Kidney epithelial cell (primary cell): ENCODE data around the gene INTS1. TPM values are rescaled to one million over a fixed set of nuclear protein-coding genes. Genes with fewer than 3 reads are reported as not detected.

ENCODE experiments used
- DNase-seq: peaks from one replicate; pipeline ENCODE4 v3.0.0-alpha.2; 2010; ENCODE audit warnings: low read depth
- H3K27me3 ChIP-seq: 2 replicates; pipeline ENCODE4 v1.6.0; 2011; ENCODE audit warnings: low read length; ENCODE audit not compliant: control insufficient read depth, insufficient read depth
- H3K36me3 ChIP-seq: 2 replicates; pipeline ENCODE4 v1.5.1; 2011; ENCODE audit warnings: low read length; ENCODE audit not compliant: control insufficient read depth, insufficient read depth
- H3K4me3 ChIP-seq: 2 replicates; pipeline ENCODE4 v1.5.1; 2011; ENCODE audit warnings: low read depth, mild to moderate bottlenecking, control low read depth, low read length
- CTCF ChIP-seq: IDR thresholded peaks from 2 replicates; pipeline ENCODE4 v1.5.1; 2011; ENCODE audit warnings: mild to moderate bottlenecking, moderate library complexity, low read length, control low read depth, inconsistent platforms; ENCODE audit not compliant: insufficient read depth, poor library complexity, severe bottlenecking
- total RNA-seq: library from RNA; depleted of rRNA; stranded (reverse); fragments of >200 nt; gene quantifications from 2 replicates; pipeline ENCODE4 v1.2.3, GENCODE V29; 2015

The INTS1 gene
- total RNA-seq, result 84.3 and 109 TPM in 2 replicates

- Histone ChIP-seq H3K36me3 (no peaks in the 10 kb centered on the region), H3K27me3 (no peaks in the 10 kb centered on the region), H3K4me3 (peak within 1 kb of the TSS; percentile 79)
- peak; percentile 66 for TF ChIP-seq CTCF
- peak; percentile 44 for DNase-seq
These were observed at the start of gene INTS1 for GRCh38 chr7:1503816-1504775. Gene INTS1, minus strand, starts transcription at chr7:1504389. Its CDS starts 429 bp downstream, at chr7:1503960.

- H3K4me3 ChIP-seq, result no peak overlapping the region
- DNase-seq, result no peak
- TF ChIP-seq CTCF, result no peak
- H3K27me3 ChIP-seq, result no peaks in the 10 kb centered on the region
- no peaks in the 10 kb centered on the region for H3K36me3 ChIP-seq
These were observed 49.5 kb upstream of the INTS1 start for GRCh38 chr7:1553512-1554210.

- no peak overlapping the region for H3K4me3 ChIP-seq
- no peak for DNase-seq
- H3K36me3 ChIP-seq, result no peaks in the 10 kb centered on the region
- no peaks in the 10 kb centered on the region for H3K27me3 ChIP-seq
- no peak for TF ChIP-seq CTCF
These were observed 48.0 kb upstream of the INTS1 start for GRCh38 chr7:1552200-1552599.

GRCh38 chr7:1550846-1551155 is 46.6 kb upstream of the INTS1 start:
- no peaks in the 10 kb centered on the region for H3K36me3 ChIP-seq
- no peak for TF ChIP-seq CTCF
- H3K27me3 ChIP-seq, result no peaks in the 10 kb centered on the region
- no peak for DNase-seq
- H3K4me3 ChIP-seq, result no peak overlapping the region

GRCh38 chr7:1550005-1550845 is 46.0 kb upstream of the INTS1 start:
- Histone ChIP-seq H3K27me3 (no peaks in the 10 kb centered on the region), H3K4me3 (no peak overlapping the region), H3K36me3 (no peaks in the 10 kb centered on the region)
- DNase-seq, result no peak
- TF ChIP-seq CTCF, result no peak
